K562 (cell line): ENCODE measurements around the gene GNAS-AS1. TPM values are rescaled to one million over a fixed set of nuclear protein-coding genes. Genes with fewer than 3 reads are reported as not detected.

ENCODE experiments used
- ATAC-seq: fragments of 200-7000 bp; cut with Tn5 transposase; 3 replicates; pipeline ENCODE4 v1.9.1; 2020; ENCODE audit warnings: moderate library complexity
- BruUV-seq: library from RNA; stranded (reverse); fragments of 400-500 nt; replicated peaks from 2 replicates; lab custom pipeline; 2021; lab: Mats Ljungman, UMichigan
- CTCF ChIA-PET: fragments of 300-600 bp; formaldehyde crosslinking; extraction: SDS; loops from one replicate; lab custom pipeline; 2021; ENCODE audit warnings: low intra/inter-chr PET ratio; lab: Yijun Ruan, JAX
- POLR2A ChIA-PET: fragments of 300-600, 350-650 bp; sonication (Branson Sonifier 250); formaldehyde crosslinking; extraction: SDS; loops from one replicate; lab custom pipeline; 2021; ENCODE audit warnings: antibody characterized with exemption, inconsistent platforms; lab: Yijun Ruan, JAX
- DNase-seq, 4 experiments: peaks; one replicate each; pipeline versions ENCODE4 v3.0.0 to v3.0.0-alpha.2; 2011 to 2018; ENCODE audit warnings: low spot score in 3 of 4, mixed read lengths in 3 of 4; ENCODE audit errors: extremely low read depth in 1 of 4
- FAIRE-seq: peaks from 2 replicates; lab custom pipeline; 2011; peaks lifted over from hg19 to GRCh38; lab: Jason Lieb, UNC
- H2AFZ ChIP-seq: 2 replicates; pipeline ENCODE4 v1.6.0; 2011; ENCODE audit warnings: low read depth, low read length, control low read depth, inconsistent platforms
- H3K27ac ChIP-seq: fragments of 200-600 bp; 3 replicates; pipeline ENCODE4 v1.8.0; 2011; ENCODE audit warnings: low read depth, mild to moderate bottlenecking, control low read depth, inconsistent platforms, low read length, moderate library complexity, mixed read lengths; ENCODE audit errors: extremely low read depth
- H3K27me3 ChIP-seq, 2 experiments: fragments of 300-600 bp in 1 of 2; 2 replicates in 1 of 2; 3 replicates in 1 of 2; pipeline versions ENCODE4 v1.6.0 to v1.8.0; 2011; ENCODE audit warnings: inconsistent platforms in 2 of 2, low read length in 2 of 2, mild to moderate bottlenecking in 1 of 2, mixed read lengths in 1 of 2, moderate library complexity in 1 of 2; ENCODE audit not compliant: control insufficient read depth in 2 of 2, insufficient read depth in 2 of 2
- H3K36me3 ChIP-seq: fragments of 300-600 bp; 3 replicates; pipeline ENCODE4 v1.8.0; 2011; ENCODE audit warnings: mild to moderate bottlenecking, low read length, inconsistent platforms; ENCODE audit not compliant: control insufficient read depth, insufficient read depth
- H3K4me1 ChIP-seq, 2 experiments: fragments of 200-600 bp in 1 of 2; replicated peaks in 1 of 2; 2 replicates in 1 of 2; 3 replicates in 1 of 2; pipeline versions ENCODE4 v1.5.1 to v1.8.0; 2011; ENCODE audit warnings: inconsistent platforms in 2 of 2, low read length in 2 of 2, mild to moderate bottlenecking in 1 of 2, mixed read lengths in 1 of 2, moderate library complexity in 1 of 2; ENCODE audit not compliant: control insufficient read depth in 2 of 2, insufficient read depth in 2 of 2
- H3K4me2 ChIP-seq: 2 replicates; pipeline ENCODE4 v1.6.1; 2011; ENCODE audit warnings: low read length, control low read depth, inconsistent platforms, mixed read lengths; ENCODE audit not compliant: insufficient read depth
- H3K4me3 ChIP-seq: fragments of 200-600 bp; sonication (generic), shearing (Covaris generic); 2 replicates; pipeline ENCODE4 v1.5.1; 2016; ENCODE audit warnings: control low read depth, inconsistent platforms
- H3K79me2 ChIP-seq: fragments of 200-600 bp; 3 replicates; pipeline ENCODE4 v1.8.0; 2011; ENCODE audit warnings: low read length, inconsistent platforms; ENCODE audit not compliant: control insufficient read depth, insufficient read depth
- H3K9ac ChIP-seq, 2 experiments: 2 replicates each; pipeline versions ENCODE4 v1.6.0 to v1.6.1; 2011; ENCODE audit warnings: low read depth in 2 of 2, low read length in 2 of 2, control low read depth in 1 of 2, inconsistent platforms in 1 of 2, mild to moderate bottlenecking in 1 of 2, mixed read lengths in 1 of 2; ENCODE audit not compliant: insufficient read depth in 1 of 2
- H3K9me1 ChIP-seq: one replicate; pipeline ENCODE4 v1.6.0; 2011; ENCODE audit warnings: inconsistent platforms, mild to moderate bottlenecking, low read length, moderate library complexity; ENCODE audit not compliant: control insufficient read depth, insufficient read depth
- H3K9me3 ChIP-seq: replicated peaks from 2 replicates; pipeline ENCODE4 v1.5.1; 2011; ENCODE audit warnings: low read depth, low read length, inconsistent platforms; ENCODE audit not compliant: control insufficient read depth, insufficient read depth
- H4K20me1 ChIP-seq: replicated peaks from 2 replicates; pipeline ENCODE4 v1.6.1; 2011; ENCODE audit warnings: low read length, inconsistent platforms, mixed read lengths; ENCODE audit not compliant: control insufficient read depth, insufficient read depth
- ATF7 ChIP-seq: fragments of 450-650 bp; IDR thresholded peaks from 2 replicates; pipeline ENCODE4 v1.7.1; 2014; ENCODE audit warnings: mild to moderate bottlenecking, moderate library complexity
- CC2D1A ChIP-seq: fragments of 450-650 bp; IDR thresholded peaks from 2 replicates; pipeline ENCODE4 v1.6.1; 2017; ENCODE audit warnings: mild to moderate bottlenecking
- COPS2 ChIP-seq: fragments of 450-650 bp; conservative IDR thresholded peaks from 2 replicates; pipeline ENCODE4 v1.6.1; 2016; ENCODE audit warnings: mild to moderate bottlenecking, moderate library complexity
- FOXM1 ChIP-seq, 2 experiments: fragments of 450-650 bp in 1 of 2; sonication (generic) in 1 of 2; formaldehyde crosslinking in 1 of 2; IDR thresholded peaks; 2 replicates each; pipeline versions ENCODE4 v1.6.1 to v1.9.0; 2017 to 2022; ENCODE audit warnings: low read depth in 2 of 2, mild to moderate bottlenecking in 2 of 2, missing genetic modification reagents in 1 of 2, moderate library complexity in 1 of 2
- HDAC6 ChIP-seq: IDR thresholded peaks from 2 replicates; pipeline ENCODE4 v1.6.1; 2012; ENCODE audit warnings: low read depth, mild to moderate bottlenecking, control low read depth, inconsistent platforms, low read length, moderate library complexity
- KLF1 ChIP-seq: fragments of 450-650 bp; IDR thresholded peaks from 2 replicates; pipeline ENCODE4 v1.6.1; 2016; ENCODE audit warnings: missing genetic modification characterization, missing compliant biosample characterization
- SRSF3 ChIP-seq: fragments of 200-400 bp; formaldehyde crosslinking; IDR thresholded peaks from 2 replicates; pipeline ENCODE4 v1.6.1; 2016; ENCODE audit warnings: mild to moderate bottlenecking, low read length, moderate library complexity; ENCODE audit not compliant: insufficient read depth
- TAL1 ChIP-seq: fragments of 450-650 bp; IDR thresholded peaks from 2 replicates; pipeline ENCODE4 v1.6.1; 2016; ENCODE audit warnings: mild to moderate bottlenecking
- ZNF212 ChIP-seq: fragments of 450-650 bp; formaldehyde crosslinking; IDR thresholded peaks from 2 replicates; pipeline ENCODE4 v1.4.0; 2020; ENCODE audit warnings: mild to moderate bottlenecking
- ZNF280B ChIP-seq: fragments of 250-450 bp; sonication (Bioruptor Pico); IDR thresholded peaks from 2 replicates; pipeline ENCODE4 v1.5.1; 2021; ENCODE audit warnings: mild to moderate bottlenecking
- WGBS: fragments of 100-300 bp; shearing (Covaris generic); methylation state at CpG from one replicate; pipeline ENCODE4 v1.1.6; 2016; ENCODE audit warnings: low coverage, mixed read lengths; ENCODE audit not compliant: insufficient coverage; ENCODE audit errors: missing lambda C conversion rate; 5-methylcytosine and 5-hydroxymethylcytosine counted together
- in situ Hi-C: fragments of 300-500 bp; cut with MboI; formaldehyde crosslinking; loops from 4 replicates; pipeline ENCODE4 v1.15.0; 2018; ENCODE audit warnings: inconsistent platforms, mixed read lengths
- intact Hi-C: fragments of 100-400 bp; cut with micrococcal nuclease; formaldehyde crosslinking; loops from 2 replicates; pipeline ENCODE4 v1.14.2; 2022
- polyA plus RNA-seq, 8 experiments: library from polyadenylated mRNA; depleted of rRNA in 4 of 8; stranded (reverse) in 5 of 8; unstranded in 3 of 8; fragments of >200 nt; fragmentation: Nextera tagmentation in 2 of 8; fragmentation: Illumina TruSeq in 1 of 8; extraction: Ambion mirVana in 2 of 8; extraction: Trizol in 1 of 8; gene quantifications; 2 replicates each; pipeline versions ENCODE4 v1.2.1 to v1.2.3, GENCODE V29; 2011 to 2014; ENCODE audit warnings: inconsistent platforms in 1 of 8, missing spikeins in 1 of 8
- total RNA-seq, 7 experiments: library from RNA; depleted of rRNA in 6 of 7; stranded (reverse); fragments of >200 nt in 6 of 7; fragmentation: Illumina TruSeq in 2 of 7; extraction: Trizol in 2 of 7; gene quantifications; 2 replicates each; pipeline versions ENCODE4 v1.2.1 to v1.2.3, GENCODE V29; 2011 to 2021; ENCODE audit warnings: low replicate concordance in 1 of 7
- TF ChIP-seq, protein P1 (sequence below), 2 experiments: fragments of 450-650 bp in 1 of 2; IDR thresholded peaks; 2 replicates each; pipeline ENCODE4 v1.6.1; 2011 to 2017; ENCODE audit warnings: low read depth in 2 of 2, antibody characterized with exemption in 1 of 2, borderline replicate concordance in 1 of 2, low read length in 1 of 2, mild to moderate bottlenecking in 1 of 2, mixed read lengths in 1 of 2; ENCODE audit not compliant: control insufficient read depth in 1 of 2
- TF ChIP-seq, protein P2 (sequence below): sonication (generic); formaldehyde crosslinking; IDR thresholded peaks from 2 replicates; pipeline ENCODE4 v1.8.0; 2022; ENCODE audit warnings: mild to moderate bottlenecking, missing genetic modification reagents, borderline replicate concordance

GNAS-AS1 gene
- total and polyA plus RNA-seq, 9 of the 15 experiments (the other 6 are each of a cell fraction or from before 2014, with no cell fraction given) = 0.04 to 2.5 (median 0.25) TPM

DNA sequence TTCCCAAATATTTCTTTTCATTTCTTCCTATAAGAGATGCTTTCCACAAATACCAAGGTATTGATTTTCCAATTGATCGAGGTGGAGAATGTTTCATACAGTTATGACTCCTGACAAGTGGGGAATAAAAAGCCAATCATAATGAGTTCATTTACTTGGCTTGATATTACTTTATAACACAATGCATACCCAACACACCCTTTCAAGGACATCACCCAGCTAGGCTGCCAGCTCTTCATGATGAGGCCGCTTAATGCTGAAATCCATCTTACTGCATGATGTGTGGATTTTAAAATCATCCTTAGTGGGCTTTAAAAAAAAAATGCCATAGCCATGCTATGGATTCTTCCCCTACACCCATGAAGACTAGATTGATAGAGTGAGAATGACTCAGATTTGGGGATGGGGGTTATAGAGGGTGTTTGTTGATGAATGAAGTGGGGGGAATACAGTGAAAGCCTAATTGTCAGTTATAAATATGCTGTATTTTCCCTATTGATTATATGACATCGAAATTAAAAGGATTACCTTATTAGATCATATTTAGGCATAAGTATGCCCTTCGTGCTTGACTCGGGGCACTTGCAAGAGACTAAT, 75.9 kb downstream of the GNAS-AS1 start:
- TF ChIP-seq FOXM1 (IDR thresholded peaks at IDR 0.05; ENCODE audit: low read depth) = no peak
- TF ChIP-seq FOXM1 (CRISPR knock-in tag; IDR thresholded peaks at IDR 0.05; ENCODE audit: low read depth) = no peak
- TF ChIP-seq ZNF280B (CRISPR knock-in tag) = no peak
- TF ChIP-seq SRSF3 = no peak
- TF ChIP-seq, protein P1, sequence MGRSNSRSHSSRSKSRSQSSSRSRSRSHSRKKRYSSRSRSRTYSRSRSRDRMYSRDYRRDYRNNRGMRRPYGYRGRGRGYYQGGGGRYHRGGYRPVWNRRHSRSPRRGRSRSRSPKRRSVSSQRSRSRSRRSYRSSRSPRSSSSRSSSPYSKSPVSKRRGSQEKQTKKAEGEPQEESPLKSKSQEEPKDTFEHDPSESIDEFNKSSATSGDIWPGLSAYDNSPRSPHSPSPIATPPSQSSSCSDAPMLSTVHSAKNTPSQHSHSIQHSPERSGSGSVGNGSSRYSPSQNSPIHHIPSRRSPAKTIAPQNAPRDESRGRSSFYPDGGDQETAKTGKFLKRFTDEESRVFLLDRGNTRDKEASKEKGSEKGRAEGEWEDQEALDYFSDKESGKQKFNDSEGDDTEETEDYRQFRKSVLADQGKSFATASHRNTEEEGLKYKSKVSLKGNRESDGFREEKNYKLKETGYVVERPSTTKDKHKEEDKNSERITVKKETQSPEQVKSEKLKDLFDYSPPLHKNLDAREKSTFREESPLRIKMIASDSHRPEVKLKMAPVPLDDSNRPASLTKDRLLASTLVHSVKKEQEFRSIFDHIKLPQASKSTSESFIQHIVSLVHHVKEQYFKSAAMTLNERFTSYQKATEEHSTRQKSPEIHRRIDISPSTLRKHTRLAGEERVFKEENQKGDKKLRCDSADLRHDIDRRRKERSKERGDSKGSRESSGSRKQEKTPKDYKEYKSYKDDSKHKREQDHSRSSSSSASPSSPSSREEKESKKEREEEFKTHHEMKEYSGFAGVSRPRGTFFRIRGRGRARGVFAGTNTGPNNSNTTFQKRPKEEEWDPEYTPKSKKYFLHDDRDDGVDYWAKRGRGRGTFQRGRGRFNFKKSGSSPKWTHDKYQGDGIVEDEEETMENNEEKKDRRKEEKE (IDR thresholded peaks at IDR 0.05; ENCODE audit: borderline replicate concordance in 1 of 2, control insufficient read depth in 1 of 2, low read depth in 2 of 2, low read length in 1 of 2) = no peak
- no peak for TF ChIP-seq KLF1 (tag)
- no peak for TF ChIP-seq ZNF212 (CRISPR knock-in tag)
- no peak for TF ChIP-seq HDAC6
- TF ChIP-seq CC2D1A = no peak
- TF ChIP-seq ATF7 = no peak
- TF ChIP-seq, protein P2, sequence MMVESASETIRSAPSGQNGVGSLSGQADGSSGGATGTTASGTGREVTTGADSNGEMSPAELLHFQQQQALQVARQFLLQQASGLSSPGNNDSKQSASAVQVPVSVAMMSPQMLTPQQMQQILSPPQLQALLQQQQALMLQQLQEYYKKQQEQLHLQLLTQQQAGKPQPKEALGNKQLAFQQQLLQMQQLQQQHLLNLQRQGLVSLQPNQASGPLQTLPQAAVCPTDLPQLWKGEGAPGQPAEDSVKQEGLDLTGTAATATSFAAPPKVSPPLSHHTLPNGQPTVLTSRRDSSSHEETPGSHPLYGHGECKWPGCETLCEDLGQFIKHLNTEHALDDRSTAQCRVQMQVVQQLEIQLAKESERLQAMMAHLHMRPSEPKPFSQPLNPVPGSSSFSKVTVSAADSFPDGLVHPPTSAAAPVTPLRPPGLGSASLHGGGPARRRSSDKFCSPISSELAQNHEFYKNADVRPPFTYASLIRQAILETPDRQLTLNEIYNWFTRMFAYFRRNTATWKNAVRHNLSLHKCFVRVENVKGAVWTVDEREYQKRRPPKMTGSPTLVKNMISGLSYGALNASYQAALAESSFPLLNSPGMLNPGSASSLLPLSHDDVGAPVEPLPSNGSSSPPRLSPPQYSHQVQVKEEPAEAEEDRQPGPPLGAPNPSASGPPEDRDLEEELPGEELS (CRISPR knock-in tag) = no peak
- no peak for TF ChIP-seq COPS2
- TF ChIP-seq TAL1 = no peak
- intact Hi-C loops (no loop called here), in situ Hi-C loops (no loop called here)
- BruUV-seq = no TSS peak
- H3K36me3 ChIP-seq = no peaks in the 10 kb centered on the region
- H3K9me1 ChIP-seq = no peaks in the 10 kb centered on the region
- FAIRE-seq = no peak
- H3K4me1 ChIP-seq = no peaks in the 10 kb centered on the region
- no peak overlapping the region for H2AFZ ChIP-seq
- H3K9ac ChIP-seq = no peak overlapping the region
- H3K4me2 ChIP-seq = no peak overlapping the region
- ChIA-PET CTCF (no interaction called here), POLR2A (interaction anchor here (0.6 kb wide), 1 partner anchor 10 kb away, joined by 3 read pairs; no protein-coding TSS in a partner anchor)
- H3K79me2 ChIP-seq = no peaks in the 10 kb centered on the region
- no peaks in the 10 kb centered on the region for H3K9me3 ChIP-seq
- ATAC-seq = no peak
- H3K4me3 ChIP-seq = no peak overlapping the region
- no peak overlapping the region for H3K27ac ChIP-seq
- DNase-seq = no peak
- WGBS = 0% methylated on average over 5 of the region's 5 CpGs
- H3K27me3 ChIP-seq = peaks cover 10 to 37% of the 10 kb centered on the region in 2 experiments; a peak in 4 of 5 replicates
- no peaks in the 10 kb centered on the region; the same call in 1 of the 2 replicates for H4K20me1 ChIP-seq
